ENCODE measurements around the gene FGF8. TPM values are rescaled to one million over a fixed set of nuclear protein-coding genes. Genes with fewer than 3 reads are reported as not detected.

Gene FGF8
- polyA plus RNA-seq, 1 experiment = not detected

DNA sequence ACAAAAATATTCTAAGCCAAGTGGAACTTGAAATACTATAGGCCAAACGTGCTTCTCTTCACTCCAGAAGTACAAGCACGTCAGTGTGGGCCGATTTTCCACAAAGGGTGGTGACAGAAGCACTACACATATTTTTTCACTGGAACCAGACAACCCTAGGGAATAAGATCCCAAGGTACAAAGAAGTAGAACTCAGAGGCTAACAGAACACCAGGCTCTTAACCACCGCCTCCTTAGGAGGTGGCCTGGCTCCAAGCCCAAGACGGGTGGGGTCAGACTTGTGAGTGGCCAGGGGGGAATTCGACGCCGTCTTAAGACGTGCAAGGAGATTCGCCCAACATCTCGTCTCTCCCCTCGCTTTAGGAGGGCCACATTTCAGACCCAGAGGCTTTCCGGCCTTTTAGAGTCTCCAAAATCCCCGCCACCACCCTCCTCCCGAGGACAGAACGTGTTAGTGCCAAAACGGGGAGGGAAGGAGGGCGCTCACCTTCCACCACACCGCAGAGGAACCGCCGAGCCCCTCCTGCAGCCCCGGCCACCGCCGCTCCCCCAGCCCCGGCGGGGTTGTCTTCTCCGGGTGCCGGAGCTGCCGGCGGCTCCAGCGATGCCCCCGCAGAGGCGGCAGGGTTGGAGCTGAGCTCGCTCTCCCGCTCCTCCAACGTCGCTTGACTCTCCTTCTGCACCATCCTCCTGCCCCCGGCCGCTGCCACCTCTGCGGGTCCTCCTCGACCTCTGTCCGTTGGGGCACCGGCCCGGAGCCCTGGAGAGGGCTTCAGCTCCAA, 41.6 kb upstream of the FGF8 start:
- peak; percentile 74 for DNase-seq (ENCODE audit: low read depth)
- POLR2A ChIA-PET = interaction anchor here (0.7 kb wide), 1 partner anchor 62 kb away, joined by 6 read pairs; no protein-coding TSS in a partner anchor
- Histone ChIP-seq H3K4me3 (ENCODE audit: low read depth, low read length) (peak overlapping the region; percentile 99), H3K36me3 (ENCODE audit: control insufficient read depth, insufficient read depth, low read length) (no peaks in the 10 kb centered on the region), H3K27me3 (ENCODE audit: control insufficient read depth, insufficient read depth, low read length) (no peaks in the 10 kb centered on the region)
- TF ChIP-seq, protein P1, sequence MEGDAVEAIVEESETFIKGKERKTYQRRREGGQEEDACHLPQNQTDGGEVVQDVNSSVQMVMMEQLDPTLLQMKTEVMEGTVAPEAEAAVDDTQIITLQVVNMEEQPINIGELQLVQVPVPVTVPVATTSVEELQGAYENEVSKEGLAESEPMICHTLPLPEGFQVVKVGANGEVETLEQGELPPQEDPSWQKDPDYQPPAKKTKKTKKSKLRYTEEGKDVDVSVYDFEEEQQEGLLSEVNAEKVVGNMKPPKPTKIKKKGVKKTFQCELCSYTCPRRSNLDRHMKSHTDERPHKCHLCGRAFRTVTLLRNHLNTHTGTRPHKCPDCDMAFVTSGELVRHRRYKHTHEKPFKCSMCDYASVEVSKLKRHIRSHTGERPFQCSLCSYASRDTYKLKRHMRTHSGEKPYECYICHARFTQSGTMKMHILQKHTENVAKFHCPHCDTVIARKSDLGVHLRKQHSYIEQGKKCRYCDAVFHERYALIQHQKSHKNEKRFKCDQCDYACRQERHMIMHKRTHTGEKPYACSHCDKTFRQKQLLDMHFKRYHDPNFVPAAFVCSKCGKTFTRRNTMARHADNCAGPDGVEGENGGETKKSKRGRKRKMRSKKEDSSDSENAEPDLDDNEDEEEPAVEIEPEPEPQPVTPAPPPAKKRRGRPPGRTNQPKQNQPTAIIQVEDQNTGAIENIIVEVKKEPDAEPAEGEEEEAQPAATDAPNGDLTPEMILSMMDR (IDR thresholded peaks at IDR 0.05; ENCODE audit: insufficient read depth, low read depth, low read length) = no peak
- CTCF ChIA-PET = interaction anchor here (0.7 to 3.5 kb wide), 4 partner anchors 18 to 251 kb away, joined by 3 to 13 read pairs (median 8); no protein-coding TSS in a partner anchor

DNA sequence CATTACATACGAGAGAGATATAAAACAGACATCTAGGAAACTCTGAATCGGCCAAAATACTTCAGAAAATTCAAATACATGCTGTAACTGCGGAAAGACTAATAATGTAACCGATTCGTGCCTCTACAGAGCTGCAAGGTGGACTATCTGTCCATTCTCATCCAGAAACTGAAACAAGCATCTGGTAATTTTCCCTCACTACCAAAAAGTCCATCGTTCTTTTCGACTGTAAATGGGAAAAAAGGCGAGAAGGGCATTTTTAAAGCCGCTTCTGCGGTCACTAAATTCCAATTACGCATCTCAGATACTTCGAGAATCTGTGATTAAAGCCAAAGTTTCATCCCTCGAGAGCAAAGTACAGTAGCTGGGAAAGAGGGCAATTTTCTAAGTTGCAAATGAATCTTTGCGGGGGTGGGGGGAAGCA, 41.0 kb upstream of the FGF8 start:
- TF ChIP-seq, protein P1 (IDR thresholded peaks at IDR 0.05; ENCODE audit: insufficient read depth, low read depth, low read length) = no peak
- H3K36me3 ChIP-seq (ENCODE audit: control insufficient read depth, insufficient read depth, low read length) = 0 out of 2 replicates have a peak, but pooled peaks cover 1% of the 10 kb centered on the region
- POLR2A ChIA-PET = no interaction called here
- peak overlapping the region; percentile 99 for H3K4me3 ChIP-seq (ENCODE audit: low read depth, low read length)
- no peak for DNase-seq (ENCODE audit: low read depth)
- no peaks in the 10 kb centered on the region for H3K27me3 ChIP-seq (ENCODE audit: control insufficient read depth, insufficient read depth, low read length)
- CTCF ChIA-PET = interaction anchor here (0.7 to 3.5 kb wide), 3 partner anchors 18 to 251 kb away, joined by 3 to 13 read pairs (median 6); no protein-coding TSS in a partner anchor

- ChIA-PET POLR2A (no interaction called here), CTCF (interaction anchor here (1.5 to 3.5 kb wide), 2 partner anchors 19 to 25 kb away, joined by 6 to 13 read pairs; no protein-coding TSS in a partner anchor)
- TF ChIP-seq, protein P1 (IDR thresholded peaks at IDR 0.05; ENCODE audit: insufficient read depth, low read depth, low read length) = no peak
- Histone ChIP-seq H3K4me3 (ENCODE audit: low read depth, low read length) (peak overlapping the region; percentile 99), H3K27me3 (ENCODE audit: control insufficient read depth, insufficient read depth, low read length) (no peaks in the 10 kb centered on the region), H3K36me3 (ENCODE audit: control insufficient read depth, insufficient read depth, low read length) (peaks cover 2% of the 10 kb centered on the region; the same call in 1 of the 2 replicates)
- DNase-seq (ENCODE audit: low read depth) = no peak
Observed at GRCh38 chr10:101816376-101816775, 40.5 kb upstream of the FGF8 start.

DNA sequence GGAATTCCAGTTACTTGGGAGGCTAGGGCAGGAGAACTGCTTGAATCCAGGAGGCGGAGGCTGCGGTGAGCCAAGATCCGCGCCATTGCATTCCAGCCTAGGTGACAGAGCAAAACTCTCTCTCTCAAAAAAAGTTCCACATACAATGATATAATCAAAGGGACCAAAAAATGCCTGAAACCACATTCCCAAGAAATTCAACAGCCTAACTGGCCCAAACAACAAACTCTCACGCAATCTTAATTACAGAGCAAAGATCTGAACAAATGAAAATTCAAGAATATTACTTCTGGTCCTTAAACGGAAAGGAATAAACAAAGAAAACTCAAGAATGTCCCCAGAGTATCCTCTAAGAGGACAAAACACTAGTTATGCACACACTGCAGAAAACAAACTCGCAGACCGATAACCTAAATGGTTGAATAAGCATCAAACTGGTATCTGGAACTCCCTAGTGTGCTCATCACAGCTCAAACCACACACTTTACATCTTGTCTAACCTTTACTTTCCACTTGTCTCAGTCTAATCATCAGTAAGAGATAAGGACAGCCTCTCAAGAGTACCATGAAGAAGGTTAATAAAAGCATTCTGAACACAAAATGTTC, 38.7 kb upstream of the FGF8 start:
- ChIA-PET CTCF (interaction anchor here (1.0 to 1.2 kb wide), 2 partner anchors 26 to 196 kb away, joined by 4 read pairs; no protein-coding TSS in a partner anchor), POLR2A (no interaction called here)
- Histone ChIP-seq H3K27me3 (ENCODE audit: control insufficient read depth, insufficient read depth, low read length) (no peaks in the 10 kb centered on the region), H3K4me3 (ENCODE audit: low read depth, low read length) (peak overlapping the region; percentile 99), H3K36me3 (ENCODE audit: control insufficient read depth, insufficient read depth, low read length) (peaks cover 5% of the 10 kb centered on the region)
- DNase-seq (ENCODE audit: low read depth) = no peak
- TF ChIP-seq, protein P1 (IDR thresholded peaks at IDR 0.05; ENCODE audit: insufficient read depth, low read depth, low read length) = no peak

GRCh38 chr10:101812606-101813005, 36.7 kb upstream of the FGF8 start:
- DNase-seq (ENCODE audit: low read depth) = no peak
- ChIA-PET CTCF (interaction anchor here (1.0 to 1.5 kb wide), 3 partner anchors 25 to 31 kb away, joined by 4 to 6 read pairs (median 5); no protein-coding TSS in a partner anchor), POLR2A (no interaction called here)

More at GRCh38 chr10:101812606-101813005, 36.7 kb upstream of the FGF8 start:
- TF ChIP-seq, protein P1 (IDR thresholded peaks at IDR 0.05; ENCODE audit: insufficient read depth, low read depth, low read length) = no peak
- no peak overlapping the region for H3K4me3 ChIP-seq (ENCODE audit: low read depth, low read length)
- H3K27me3 ChIP-seq (ENCODE audit: control insufficient read depth, insufficient read depth, low read length) = no peaks in the 10 kb centered on the region
- H3K36me3 ChIP-seq (ENCODE audit: control insufficient read depth, insufficient read depth, low read length) = peaks cover 5% of the 10 kb centered on the region

Measured in BJ (cell line).